GM19372 (cell line): ENCODE results near the gene SOX13.

Experiments
- ATAC-seq: cut with Tn5 transposase; IDR thresholded peaks from one replicate; pipeline ENCODE4 v1.9.1; 2021; ENCODE audit warnings: mild to moderate bottlenecking, low read depth, moderate library complexity; ENCODE audit not compliant: unreplicated experiment

The SOX13 gene

GRCh38 chr1:204176049-204176448 is 103.1 kb downstream of the SOX13 start:
- ATAC-seq, result no peak

- ATAC-seq, result no peak
Observed at GRCh38 chr1:204177133-204177532, 104.2 kb downstream of the SOX13 start.
